DND-41 (cell line): ENCODE measurements around the gene DNPEP.

Experiments used
- CTCF ChIP-seq: IDR thresholded peaks from 2 replicates; pipeline ENCODE4 v1.5.1; 2012; ENCODE audit warnings: borderline replicate concordance, low read length, moderate library complexity, mild to moderate bottlenecking; ENCODE audit not compliant: poor library complexity, severe bottlenecking; ENCODE audit errors: extremely low read depth
- EZH2 ChIP-seq: IDR thresholded peaks from 3 replicates; pipeline ENCODE4 v1.6.1; 2012; ENCODE audit warnings: borderline replicate concordance, low read depth, mild to moderate bottlenecking, moderate library complexity, low read length, inconsistent platforms; ENCODE audit not compliant: severe bottlenecking

- TF ChIP-seq CTCF (peak; percentile 61), EZH2 (no peak)
Measured at GRCh38 chr2:219433666-219434467, 46.2 kb upstream of the DNPEP start.
